GM21825 (cell line): ENCODE data around the gene ZNF200.

Experiments
- ATAC-seq: cut with Tn5 transposase; IDR thresholded peaks from one replicate; pipeline ENCODE4 v1.9.1; 2021; ENCODE audit warnings: mild to moderate bottlenecking, moderate library complexity; ENCODE audit not compliant: unreplicated experiment

Gene ZNF200

GRCh38 chr16:3179651-3180050 lies 55.3 kb downstream of the ZNF200 start:
- ATAC-seq = no peak

GRCh38 chr16:3175157-3176093 lies 59.5 kb downstream of the ZNF200 start:
- no peak for ATAC-seq

DNA sequence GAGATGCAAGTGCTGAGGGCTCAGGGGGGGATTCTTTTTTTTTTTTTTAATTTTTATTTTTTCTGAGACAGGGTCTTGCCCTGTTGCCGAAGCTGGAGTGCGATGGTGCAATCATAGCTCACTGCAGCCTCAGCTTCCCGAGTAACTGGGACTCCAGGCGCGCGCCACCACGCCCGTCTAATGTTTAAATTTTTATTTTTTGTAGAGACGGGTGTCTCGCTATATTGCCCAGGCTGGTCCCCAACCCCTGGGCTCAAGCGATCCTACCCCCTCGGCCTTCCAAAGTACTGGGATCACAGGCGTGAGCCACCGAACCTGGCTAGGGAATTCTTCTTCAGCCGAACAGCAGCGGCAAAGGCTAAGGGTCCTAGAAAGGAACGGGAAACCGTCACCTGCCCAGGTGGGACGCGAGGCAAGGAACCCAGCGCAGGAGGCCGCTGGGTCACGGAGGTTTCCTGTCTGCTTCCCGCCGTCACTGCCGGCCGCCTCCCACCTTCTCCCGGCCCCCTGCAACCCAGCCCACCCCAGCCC lies 60.3 kb downstream of the ZNF200 start:
- no peak for ATAC-seq

DNA sequence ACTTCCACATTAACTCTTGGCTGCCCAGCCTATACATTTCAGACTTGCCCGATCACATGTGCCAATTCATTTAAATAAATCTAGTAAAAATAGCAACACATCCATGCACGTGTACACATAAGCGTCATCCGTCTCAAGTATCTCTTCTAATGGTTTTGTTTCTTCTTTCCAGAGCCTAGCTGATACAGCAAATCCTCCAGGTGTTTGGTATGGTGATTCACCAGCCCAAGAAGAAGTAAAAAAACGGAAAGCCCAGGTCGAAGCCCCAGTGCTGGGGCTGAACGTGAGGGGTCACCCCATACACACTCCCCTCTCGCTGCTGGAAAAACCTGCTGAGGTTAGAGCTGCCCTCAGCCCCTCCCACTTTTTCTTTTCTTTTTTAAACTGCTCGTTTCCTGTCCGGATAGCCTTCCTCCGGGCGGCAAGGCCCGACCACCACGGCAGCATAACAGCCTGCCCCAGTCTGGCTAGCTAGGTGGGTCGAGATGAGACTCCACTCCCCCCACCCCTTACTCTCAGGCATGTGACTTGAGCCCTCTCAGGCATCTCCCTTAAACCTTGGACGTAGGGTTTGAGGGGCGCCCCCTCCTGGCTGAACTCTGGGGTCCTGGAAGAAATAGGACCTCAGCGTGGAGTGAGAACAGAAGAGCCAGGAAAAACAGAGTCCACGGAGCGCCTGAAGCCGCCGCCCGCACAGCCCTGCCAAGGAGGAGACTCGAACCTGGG lies 60.9 kb downstream of the ZNF200 start:
- ATAC-seq = peak; percentile 36
